ENCODE results near the gene ZNF362. TPM values are rescaled to one million over a fixed set of nuclear protein-coding genes. Genes with fewer than 3 reads are reported as not detected.

The ZNF362 gene
- total RNA-seq, 1 donor from 2014 or later, result 69.8 TPM

DNA sequence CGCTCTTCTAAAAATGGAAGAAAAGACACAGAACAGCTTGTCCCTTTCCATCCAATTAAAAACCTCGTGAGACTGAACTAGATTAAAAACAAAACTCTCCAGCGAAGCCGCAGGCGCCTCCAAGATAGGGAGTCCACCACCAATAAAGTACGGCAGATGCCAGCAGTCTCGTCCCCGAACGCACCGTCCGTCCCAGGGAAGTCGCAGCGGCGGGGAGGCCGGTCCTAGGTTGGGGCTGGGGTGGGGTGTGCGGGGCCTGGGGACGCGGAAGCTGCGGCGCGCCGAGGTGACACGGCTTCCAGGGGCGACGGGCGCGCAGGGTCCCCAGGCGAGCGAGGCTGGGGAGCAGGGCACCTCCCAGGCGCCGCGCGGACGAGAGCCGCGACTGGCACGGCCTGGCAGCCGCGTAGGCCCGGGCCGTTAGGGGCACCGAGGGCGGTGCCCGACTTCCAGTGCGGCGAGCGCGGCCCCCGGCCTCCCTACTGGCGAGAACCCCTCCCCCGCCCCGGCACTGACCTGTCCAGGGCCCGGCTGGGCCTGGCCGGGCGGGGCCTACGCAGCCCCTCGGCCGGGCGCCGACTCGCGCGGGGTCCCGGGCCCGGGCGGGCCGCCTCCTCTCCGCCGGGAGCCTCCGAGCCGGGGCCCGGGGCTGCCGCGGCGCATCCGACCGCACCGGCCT lies 92.9 kb downstream of the ZNF362 start:
- TF ChIP-seq, protein P1, sequence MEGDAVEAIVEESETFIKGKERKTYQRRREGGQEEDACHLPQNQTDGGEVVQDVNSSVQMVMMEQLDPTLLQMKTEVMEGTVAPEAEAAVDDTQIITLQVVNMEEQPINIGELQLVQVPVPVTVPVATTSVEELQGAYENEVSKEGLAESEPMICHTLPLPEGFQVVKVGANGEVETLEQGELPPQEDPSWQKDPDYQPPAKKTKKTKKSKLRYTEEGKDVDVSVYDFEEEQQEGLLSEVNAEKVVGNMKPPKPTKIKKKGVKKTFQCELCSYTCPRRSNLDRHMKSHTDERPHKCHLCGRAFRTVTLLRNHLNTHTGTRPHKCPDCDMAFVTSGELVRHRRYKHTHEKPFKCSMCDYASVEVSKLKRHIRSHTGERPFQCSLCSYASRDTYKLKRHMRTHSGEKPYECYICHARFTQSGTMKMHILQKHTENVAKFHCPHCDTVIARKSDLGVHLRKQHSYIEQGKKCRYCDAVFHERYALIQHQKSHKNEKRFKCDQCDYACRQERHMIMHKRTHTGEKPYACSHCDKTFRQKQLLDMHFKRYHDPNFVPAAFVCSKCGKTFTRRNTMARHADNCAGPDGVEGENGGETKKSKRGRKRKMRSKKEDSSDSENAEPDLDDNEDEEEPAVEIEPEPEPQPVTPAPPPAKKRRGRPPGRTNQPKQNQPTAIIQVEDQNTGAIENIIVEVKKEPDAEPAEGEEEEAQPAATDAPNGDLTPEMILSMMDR (IDR thresholded peaks at IDR 0.05; ENCODE audit: partially characterized antibody, unreplicated experiment), result no peak
- H3K27ac Mint-ChIP-seq (ENCODE audit: unreplicated experiment), result peak overlapping the region; percentile 98
- peaks cover 36% of the 10 kb centered on the region for H3K9me3 Mint-ChIP-seq (ENCODE audit: unreplicated experiment)
- H3K4me3 Mint-ChIP-seq (ENCODE audit: unreplicated experiment), result peak overlapping the region; percentile 98
- peaks cover 20% of the 10 kb centered on the region for H3K36me3 Mint-ChIP-seq (ENCODE audit: unreplicated experiment)
- H3K27me3 Mint-ChIP-seq (ENCODE audit: unreplicated experiment), result peaks cover 26% of the 10 kb centered on the region
- peaks cover 41% of the 10 kb centered on the region for H3K4me1 Mint-ChIP-seq (ENCODE audit: low read depth, unreplicated experiment)
- DNase-seq, result peak; percentile 58

DNA sequence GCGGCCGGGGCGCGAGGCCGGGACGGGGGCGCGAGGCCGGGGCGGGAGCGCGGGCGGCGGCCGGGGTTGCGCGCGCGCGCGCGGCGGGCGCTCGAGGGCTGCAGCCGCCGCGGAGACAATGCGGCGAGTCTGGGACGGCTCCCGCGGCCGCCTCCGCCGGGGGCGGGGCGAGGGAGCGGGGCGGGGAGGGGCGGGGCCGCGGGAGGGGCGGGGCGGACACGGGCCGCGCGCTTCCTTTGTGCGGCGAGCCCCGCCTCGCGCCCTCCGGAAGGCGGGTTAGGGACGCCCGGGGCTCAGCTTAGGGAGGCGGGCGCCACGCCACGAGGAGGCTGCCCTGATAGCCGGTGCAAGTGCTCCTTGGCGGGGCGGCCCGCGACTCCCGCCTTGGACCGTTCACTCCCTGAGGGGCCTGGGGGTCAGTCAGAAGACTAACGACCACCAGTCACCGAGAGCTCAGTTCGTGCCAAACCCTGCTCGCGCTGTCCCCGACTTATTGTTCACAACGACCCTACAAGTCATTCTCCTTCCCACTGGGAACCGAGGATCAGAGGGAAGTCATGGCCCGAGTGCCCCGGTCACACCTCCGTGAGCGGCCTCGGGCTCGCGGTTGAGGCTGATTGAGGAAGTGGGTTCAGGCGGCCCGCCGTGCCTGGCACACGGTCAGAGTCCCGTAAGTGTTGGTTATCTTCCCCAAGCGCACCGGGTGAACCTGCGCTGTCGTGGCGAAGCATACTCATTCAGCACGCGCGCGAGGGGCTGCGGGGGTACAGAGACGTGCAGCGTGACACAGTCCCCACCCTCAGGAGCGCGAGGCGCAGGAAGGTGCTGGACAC lies 93.7 kb downstream of the ZNF362 start:
- Mint-ChIP-seq H3K36me3 (ENCODE audit: unreplicated experiment) (peaks cover 20% of the 10 kb centered on the region), H3K9me3 (ENCODE audit: unreplicated experiment) (peaks cover 36% of the 10 kb centered on the region), H3K27ac (ENCODE audit: unreplicated experiment) (peak overlapping the region; percentile 96), H3K4me3 (ENCODE audit: unreplicated experiment) (peak overlapping the region; percentile 82), H3K4me1 (ENCODE audit: low read depth, unreplicated experiment) (peaks cover 44% of the 10 kb centered on the region), H3K27me3 (ENCODE audit: unreplicated experiment) (peaks cover 27% of the 10 kb centered on the region)
- TF ChIP-seq, protein P1 (IDR thresholded peaks at IDR 0.05; ENCODE audit: partially characterized antibody, unreplicated experiment), result no peak
- peak; percentile 87 for DNase-seq

Small RNAs within 50 kb of the gene (microRNA-seq; reads per million reads assigned to microRNA genes)
- gene MIR3605 (ENCODE audit: unreplicated experiment), result 143 reads per million, percentile 77 among the genes with 10 or more reads in this experiment

Other genes with a start within 250 kb of the ZNF362 start
- gene AK2, start 219.6 kb upstream of the ZNF362 start, total RNA-seq (ENCODE audit: unreplicated experiment), result 52.7 TPM
- 7.0 TPM for gene AZIN2, start 175.3 kb upstream of the ZNF362 start, total RNA-seq (ENCODE audit: unreplicated experiment)
- gene TRIM62, start 74.4 kb upstream of the ZNF362 start, total RNA-seq (ENCODE audit: unreplicated experiment), result 95.7 TPM
- 0.71 TPM for gene A3GALT2, start 64.6 kb downstream of the ZNF362 start, total RNA-seq (ENCODE audit: unreplicated experiment)
- gene PHC2, start 174.6 kb downstream of the ZNF362 start, total RNA-seq (ENCODE audit: unreplicated experiment), result 287 TPM
- 9.7 TPM for gene ZSCAN20, start 216.2 kb downstream of the ZNF362 start, total RNA-seq (ENCODE audit: unreplicated experiment)

Measured in glutamatergic neuron (in vitro differentiated cells).